HG03432 (cell line): ENCODE measurements around the gene ESRRB.

ENCODE experiments used
- ATAC-seq: cut with Tn5 transposase; IDR thresholded peaks from one replicate; pipeline ENCODE4 v1.9.1; 2021; ENCODE audit warnings: mild to moderate bottlenecking, moderate library complexity; ENCODE audit not compliant: unreplicated experiment

ESRRB gene

DNA sequence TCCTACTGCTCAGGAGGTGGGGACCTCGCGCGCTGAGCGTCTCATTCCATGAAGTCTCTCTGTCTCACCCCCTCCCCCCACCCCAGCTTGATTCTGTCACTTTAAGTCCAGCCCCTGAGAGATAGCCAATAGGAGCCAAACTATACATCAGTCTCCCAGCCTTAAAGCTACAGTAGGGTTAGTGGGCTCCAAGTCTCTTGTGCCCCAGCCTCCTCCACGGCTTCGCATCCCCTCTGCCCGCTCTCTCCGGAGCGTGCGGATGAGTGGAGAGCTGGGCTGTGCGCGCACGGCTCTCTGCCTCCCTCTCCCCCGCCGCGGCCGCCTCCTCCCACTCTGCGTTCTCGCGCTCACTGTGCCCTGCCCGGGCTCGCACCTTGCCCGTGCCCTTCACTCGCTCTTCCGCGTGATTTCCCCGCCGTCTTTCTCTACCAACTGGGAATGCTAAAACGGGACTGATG lies at the start of gene ESRRB:
TSS of gene ESRRB (plus strand) at position 191 of the 458 bp plus-strand sequence. CDS start at position 456, 265 bp downstream.
- ATAC-seq = no peak

DNA sequence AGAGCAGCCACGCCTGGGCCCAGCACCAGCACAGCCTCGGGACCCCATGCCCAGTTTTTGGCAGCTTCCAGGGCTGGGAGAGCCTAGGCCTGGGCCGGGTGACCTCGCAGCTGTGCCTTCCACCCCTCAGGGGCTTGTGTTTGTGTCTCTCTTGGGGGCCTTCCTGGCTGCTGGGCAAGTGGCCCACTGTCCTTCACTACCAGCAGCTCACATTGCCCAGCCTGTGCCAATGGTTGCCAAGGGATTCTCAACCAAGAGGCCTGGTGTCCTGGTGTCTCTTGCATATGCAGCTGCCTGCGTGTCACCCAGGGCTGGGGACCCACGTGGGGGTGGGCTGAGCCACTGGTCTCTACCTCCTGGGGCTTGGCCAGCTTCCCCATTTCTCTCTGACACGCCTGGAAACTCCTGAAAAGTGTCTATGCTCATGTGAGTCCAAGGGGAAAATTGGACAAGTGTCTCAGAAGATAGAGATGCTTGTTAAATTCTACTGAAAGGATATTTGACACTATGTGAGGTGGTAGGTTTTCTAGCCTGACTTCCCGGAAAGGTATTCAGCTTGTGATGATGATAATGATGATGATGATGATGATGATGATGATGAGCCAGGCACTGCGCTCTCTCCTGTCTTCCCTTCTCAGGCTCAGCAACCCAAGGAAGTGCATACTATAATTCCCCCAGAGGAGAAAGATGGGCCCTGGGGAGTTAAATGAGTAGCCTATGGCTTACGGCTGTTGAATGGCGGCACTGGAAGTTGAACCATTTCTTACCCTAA lies 48.8 kb upstream of the ESRRB start:
- ATAC-seq = no peak

DNA sequence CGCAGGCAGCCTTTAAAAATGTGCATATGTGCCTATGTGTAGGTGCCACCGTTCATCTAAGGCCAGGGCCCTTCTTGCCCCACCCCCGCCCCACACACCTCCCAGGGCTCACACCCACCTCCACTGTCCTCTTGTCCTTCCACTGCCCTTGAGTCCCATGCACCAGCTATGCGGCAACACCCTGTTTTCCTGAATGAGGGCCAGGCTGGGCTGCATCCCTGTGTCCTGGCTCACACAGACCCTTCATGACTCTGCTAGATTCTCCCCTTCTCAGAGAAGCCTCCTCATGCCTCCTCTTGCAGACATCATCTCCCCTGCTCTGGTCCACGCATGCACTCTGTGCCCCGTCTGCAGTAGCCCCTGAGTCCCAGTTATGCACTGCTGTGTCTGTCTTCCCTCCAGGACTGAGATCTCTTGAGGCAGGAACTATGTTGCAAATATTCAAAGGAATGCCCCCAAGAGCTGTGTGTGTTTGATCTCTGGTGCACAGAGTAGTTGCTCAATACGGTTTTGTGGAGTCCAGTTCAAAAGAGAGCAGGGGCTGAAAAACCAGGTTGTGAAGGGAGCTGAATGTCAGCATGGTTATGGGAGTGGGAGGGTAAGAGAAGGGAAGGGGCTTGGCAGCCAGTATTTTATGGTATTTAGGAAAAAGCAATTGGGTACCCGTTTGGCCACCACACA lies 47.3 kb upstream of the ESRRB start:
- ATAC-seq = no peak

DNA sequence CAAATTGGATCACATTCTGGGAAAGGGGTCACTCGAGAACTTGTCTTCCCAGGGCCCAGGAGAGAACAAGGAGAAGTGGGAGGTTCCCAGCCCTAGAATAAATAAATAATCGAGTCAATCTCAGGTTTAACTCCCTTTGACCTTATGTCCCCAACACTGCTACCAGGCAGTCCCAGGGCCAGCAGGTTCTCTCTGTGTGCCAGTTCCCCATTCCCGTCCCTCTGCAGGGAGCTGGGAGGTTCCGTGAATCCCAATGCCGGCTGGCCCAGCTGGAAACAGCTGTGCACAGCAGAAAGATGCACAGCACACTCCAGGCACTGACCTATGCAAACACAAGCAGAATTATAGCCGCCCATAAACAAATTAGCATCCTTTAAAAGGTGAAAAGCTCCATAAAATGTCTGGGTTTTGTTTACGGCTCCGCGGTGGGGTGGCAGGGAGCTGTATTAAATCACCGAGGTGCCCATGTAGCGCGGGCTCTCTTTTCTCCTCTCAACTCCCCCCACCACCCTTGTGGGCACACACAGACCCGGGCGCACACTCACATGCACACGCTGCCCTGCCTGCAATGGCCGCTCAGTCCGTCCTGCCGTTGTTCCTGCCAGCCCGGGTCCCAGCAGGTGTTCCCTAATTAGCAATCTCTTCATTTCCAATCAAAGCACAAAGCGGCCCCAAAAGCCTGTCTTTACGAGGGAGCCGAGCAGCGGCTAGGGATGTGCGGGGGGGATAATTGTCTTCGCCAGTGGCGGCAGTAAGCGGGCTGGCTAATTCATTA lies 46.6 kb upstream of the ESRRB start:
- no peak for ATAC-seq

DNA sequence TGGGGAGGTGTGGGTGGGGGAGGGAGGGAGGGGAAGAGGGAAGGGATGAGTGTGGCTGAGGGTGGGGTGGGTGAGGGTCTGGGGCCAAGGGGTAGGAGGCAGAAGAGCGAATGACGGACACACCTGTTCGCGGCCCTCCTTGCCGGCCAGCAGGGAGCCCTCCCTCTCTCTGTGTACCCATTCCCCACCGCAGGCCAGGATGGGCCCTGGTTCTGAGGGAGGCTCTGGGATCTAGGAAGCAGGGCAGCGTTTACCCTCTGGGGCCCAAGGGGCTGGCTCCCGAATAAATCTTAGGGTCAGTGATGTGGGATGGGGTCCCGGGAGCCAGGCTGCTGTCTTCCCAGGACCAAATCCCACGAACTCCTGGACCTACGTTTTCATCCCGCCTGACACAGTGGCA lies 46.0 kb upstream of the ESRRB start:
- no peak for ATAC-seq

DNA sequence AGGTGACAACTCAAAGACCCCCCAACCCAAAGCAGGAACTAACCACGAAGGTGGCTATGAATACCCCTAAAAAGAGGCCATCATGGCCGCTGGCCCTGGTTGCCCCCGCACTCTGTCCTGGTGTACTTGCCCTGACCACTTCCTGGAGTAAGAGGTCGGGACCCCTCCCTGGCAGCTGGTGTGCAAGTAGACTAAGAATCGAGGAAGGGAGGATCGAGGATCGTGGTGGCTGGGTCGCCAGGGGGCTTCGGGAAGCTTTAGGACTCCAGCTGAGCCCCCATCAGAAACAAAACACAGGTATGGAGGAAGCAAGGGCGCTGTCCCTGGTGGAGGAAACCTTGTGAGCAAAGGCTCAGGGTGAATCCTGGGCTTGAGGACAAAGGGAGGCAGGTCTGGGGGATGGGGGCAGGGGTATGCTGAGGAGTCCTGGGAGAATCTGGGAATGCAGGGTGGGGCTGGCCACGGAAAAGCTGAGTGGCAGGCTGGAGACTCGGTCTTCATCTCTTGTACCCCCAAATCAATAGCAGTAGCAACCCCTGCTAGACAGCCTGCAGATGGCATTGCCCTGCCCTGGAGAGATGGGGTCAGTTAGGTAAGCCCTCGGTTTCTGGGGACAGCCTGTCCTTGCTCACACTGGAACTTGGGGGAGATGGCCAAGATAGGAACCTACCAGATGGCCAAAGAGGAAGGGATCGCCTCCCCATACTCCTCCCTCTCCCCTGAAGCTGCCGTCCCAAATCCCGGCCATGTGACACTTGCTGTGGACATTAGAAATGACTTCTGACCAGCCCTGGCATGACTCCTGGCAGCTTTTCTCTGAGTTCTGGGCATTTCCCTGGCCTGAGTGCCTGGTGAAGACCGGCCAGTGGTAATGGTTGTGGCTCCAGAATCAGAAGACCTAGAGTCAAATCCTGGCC lies 45.3 kb upstream of the ESRRB start:
- no peak for ATAC-seq

DNA sequence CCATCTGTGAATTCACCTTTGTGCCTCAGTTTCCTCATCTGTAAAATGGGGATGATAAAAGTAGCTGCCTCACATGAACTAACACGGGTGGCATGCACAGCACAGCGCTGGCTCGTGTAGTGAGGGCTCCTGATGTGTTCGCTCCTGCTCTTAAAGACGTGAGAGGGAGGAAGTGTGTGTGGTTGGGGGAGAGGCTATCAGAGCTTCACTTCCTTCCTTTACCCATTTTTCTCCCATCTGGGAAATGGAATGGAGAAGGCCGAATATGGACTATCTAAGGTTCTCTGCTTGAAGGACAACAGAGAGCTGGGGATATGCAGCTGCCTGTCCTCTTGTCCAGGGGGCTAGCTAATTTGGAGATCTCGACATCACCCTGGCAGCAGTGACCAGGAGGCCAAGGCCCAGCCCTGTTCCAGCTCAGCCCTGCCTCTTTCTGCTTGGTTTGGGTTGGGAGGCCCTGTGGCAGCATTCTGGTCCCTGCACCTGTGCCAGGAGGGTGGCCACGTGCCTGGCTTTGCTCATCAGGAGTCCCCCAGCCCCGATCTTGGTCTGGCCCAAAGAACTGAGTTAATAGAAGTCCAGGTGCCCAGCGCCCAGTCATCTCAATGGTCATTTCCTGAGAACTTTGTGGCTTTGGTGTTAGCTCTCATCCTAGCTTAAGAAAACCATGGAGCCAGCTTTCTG lies 44.5 kb upstream of the ESRRB start:
- ATAC-seq = no peak

DNA sequence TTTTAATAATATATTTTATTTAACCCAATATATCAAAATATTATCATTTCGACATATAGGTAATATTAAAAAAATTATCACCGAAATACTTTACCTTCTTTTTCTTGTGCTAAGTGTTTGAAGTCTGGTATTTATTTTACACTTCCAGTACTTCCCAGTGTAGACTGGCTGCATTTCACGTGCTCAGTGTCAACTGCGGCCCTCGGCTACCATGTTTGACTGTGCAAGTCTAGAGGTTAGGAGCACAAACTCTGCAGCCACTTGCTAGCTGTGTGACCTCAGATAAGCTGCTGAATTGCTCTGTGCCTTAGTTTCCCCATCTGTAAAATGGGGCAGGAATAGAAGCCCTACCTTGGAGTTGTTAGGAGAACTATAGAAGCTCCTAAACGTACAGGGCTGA lies 42.3 kb upstream of the ESRRB start:
- no peak for ATAC-seq

DNA sequence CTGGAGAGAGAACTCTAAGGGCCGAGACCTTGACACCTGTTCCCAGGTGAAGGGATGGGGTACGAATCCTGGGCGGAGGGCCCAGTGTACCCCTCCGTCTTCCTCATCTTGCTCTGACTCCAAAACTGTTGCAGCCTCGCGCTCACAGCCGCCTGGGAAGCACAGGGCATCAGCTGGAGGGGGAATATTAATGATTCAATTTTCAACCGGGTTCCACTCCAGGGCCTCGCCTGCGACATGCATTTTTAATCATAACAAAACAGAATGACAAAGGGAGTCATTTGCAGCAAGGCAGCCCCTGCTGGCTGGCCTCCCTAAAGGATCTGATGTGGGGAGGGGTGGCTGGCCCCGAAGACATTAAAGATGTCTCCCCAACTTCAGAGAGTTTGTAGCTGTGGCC lies 41.6 kb upstream of the ESRRB start:
- no peak for ATAC-seq

DNA sequence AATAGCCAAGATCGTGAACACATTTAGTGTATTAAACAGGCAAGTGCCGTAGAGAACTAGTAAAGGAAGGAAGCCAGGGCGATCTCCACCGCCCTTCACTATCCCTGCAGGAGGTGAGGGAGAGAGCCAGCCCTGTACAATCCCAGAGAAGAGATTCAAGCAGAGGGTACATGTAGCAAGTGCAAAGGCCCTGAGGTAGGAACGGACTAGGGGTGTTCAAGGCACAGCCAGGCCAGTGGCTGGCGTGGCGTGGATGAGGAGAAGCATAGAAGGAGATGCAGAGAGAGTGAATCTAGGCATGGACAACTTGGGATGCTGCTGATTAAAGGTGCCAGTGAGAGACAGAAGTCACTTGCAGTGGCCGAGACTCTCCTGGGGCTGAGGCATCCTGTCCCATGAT lies 39.1 kb upstream of the ESRRB start:
- no peak for ATAC-seq

DNA sequence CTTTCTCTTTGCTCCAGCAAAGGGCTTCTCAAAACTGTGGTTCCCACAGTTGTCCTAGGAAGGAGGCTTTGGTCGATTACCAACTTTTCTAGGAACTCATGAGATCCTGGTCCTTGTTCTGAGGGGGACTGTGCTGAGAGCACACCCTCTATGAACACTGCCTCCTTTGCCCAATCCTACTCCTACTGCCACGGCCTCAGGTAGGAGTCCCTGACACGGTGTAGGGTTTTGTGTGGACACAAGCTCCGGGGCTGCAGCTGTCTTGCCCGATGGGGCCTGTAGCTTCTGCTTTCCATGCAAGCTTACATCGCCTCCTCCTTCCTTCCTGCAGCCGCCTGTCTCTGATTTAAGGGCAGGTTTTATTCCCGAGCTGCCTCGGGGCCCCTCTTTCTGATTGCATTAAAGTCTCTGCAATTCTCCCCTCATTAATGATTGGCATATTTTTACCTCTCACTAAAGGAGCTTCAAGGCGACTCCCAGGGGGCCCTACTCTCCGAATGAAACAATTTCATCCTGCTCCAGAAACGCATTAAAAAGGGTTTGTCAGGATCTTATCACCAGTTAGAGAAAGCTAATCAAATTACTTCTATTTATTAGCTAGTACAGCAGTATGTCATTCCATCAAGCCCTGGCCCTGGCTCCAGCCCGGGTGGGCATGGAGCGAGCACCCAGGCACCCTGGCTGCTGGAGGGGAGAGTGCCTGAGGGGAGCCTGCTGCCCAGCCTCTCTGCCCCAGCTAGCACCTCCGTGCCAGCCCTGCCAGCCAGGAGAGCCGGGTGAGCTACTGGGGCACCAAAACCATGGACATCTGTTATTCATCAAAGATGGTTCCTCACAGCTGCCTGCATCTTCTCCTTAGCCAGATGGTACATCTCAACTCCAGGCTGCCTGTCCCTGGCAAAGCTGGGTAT lies 38.0 kb upstream of the ESRRB start:
- no peak for ATAC-seq

DNA sequence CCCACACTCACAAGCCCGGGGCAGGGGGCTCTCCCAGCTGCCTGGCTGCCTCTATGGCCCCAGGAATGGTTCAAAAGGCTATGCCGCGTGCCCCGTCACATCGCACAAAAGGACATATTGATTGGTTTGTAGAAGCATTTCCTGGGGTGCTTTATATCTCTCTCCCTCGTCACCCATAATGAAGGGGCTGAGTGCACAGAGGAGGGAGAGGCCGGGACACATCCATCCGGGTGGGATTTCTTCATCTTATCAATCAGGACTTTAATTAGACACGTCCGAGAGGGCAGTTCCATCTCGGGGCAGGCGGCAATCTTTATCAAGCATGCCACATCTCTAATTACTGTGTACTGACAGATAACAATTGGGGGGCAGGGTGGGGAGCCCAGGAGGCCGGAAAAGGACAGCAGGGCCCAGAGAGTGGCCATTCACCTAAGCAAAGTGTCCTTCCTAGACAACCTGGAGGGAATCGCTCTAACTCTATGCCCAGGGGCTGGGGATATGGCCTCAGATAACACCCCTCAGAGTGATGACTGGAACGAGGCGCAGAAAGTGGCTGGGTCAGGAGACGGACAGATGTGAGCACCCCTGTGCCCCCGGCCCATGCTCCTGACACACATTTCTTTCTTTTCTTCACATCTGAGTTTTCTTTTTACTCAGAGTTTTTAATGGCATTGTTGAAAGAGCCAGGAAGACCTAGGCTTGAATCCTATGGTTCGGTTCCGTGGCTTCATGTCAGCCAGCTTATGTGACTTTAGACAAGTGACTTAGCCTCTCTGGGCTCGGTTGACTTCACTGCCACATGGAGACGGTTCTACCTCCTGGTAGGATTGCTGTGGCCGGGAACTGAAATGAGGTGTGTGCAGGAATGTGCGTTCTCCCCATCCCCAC lies 36.0 kb upstream of the ESRRB start:
- ATAC-seq = no peak

DNA sequence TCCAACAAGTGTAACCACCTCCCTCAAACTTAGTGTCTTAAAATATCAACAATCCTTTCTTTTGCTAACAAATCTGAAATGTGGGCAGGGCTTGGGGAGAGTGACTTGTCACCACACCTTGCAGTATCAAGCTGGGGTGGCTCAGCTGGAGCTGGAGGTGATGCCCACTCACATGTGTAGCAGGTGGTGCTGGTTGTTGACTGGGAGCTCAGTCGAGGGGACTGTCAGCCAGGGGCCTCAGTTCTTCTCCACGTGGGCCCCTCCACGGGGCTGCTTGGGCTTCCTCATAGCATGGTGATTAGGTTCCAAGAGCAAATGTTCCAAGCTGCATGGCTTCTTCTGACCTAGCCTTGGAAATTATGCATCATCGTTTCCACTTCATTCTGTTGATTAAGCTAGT lies 32.6 kb upstream of the ESRRB start:
- no peak for ATAC-seq

DNA sequence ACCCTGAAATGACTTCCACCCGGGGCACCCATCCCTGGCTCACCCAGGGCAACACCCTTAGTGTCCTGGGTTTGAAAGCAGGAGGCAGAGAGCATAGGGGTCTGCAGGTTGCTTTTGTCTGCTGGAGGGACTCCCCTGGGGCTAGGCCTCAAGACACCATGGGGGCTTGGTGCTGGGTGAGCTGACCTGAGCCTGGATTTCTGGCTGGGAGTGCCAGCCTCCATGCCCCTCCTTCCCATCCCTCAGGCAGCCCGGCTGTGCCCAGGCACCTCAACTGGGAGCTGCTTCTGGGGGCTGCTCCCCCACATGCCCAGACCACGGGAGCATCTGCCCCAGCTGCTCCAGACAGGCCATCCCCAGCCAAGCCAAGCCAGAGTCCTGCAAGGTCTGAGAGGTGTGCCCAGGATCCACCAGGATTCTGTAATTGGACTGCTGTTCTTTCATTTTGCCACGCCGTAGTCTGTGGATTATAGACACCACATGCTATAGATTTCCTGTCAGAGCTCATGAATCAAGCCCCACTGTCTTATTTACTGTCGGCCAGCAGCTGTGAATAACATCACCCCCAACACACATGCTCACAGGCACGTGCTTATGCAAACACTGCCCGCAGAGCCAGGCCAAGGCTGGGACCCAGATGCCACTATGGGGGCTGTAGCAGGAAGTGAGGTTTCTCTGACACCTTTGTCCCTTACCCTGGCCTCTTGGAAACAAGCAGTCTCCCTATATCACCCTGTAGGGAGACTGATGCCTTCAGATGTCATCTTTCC lies 29.4 kb upstream of the ESRRB start:
- no peak for ATAC-seq

DNA sequence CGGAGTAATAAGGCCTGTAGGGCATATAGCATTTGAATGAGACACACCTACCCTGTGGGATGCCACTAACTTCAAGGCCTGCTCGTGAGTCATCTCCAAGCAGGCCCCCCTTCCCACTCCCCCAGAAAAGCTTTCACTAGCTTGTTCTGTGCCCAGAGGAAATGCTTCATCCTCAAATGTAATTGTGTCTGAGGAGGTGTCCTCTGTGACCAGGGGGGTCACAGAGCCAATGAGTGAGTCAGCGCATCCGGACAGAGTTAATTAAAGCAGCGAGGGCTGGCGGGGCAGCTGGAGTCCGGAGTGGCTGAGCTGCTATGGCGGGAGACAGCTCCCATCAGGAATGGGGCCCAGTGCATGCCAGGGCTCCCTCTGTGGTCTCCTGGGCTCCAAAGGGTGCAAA lies 27.0 kb upstream of the ESRRB start:
- no peak for ATAC-seq

DNA sequence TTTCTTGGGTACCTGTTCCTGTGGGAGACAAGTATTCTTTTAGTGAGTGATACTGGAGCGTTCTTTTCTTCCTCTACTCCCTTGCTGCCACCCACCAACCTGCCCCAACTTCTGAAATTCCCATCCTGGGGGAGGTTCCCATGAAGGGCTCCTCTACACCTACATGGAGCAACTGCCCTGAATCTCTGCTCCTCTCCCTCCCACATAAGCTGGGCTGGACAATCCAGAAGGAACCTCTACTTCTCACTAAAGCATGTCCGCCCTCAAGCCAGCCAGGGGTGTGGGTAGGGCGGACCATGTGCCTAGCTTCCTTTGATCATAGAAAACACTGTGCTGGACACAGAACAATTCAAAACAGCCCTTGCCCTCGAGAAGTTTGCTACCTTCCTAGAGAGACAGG lies 25.9 kb upstream of the ESRRB start:
- ATAC-seq = no peak

DNA sequence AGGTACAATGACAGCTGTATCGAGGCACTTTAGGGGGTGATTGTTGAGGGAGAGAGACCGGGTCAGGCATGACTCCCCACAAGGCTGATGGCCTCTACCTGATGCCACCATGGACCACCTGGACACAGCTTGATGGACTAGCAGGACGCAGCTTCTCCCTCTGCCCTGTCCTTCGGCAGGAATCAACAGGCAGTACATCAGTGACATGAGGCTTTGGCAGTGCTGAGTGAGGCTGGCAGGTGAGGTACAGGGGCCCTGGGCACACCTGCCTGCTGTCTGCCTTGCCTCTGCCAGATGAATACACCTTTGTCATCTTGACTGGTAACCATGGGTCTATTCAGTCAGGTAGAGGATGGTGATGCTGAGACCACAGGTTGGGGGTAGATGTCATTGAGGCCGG lies 25.3 kb upstream of the ESRRB start:
- ATAC-seq = no peak
